HepG2 (cell line): ENCODE measurements around the gene DAZAP1. TPM values are rescaled to one million over a fixed set of nuclear protein-coding genes. Genes with fewer than 3 reads are reported as not detected.

Experiments used
- AKNA ChIP-seq: sonication (generic); formaldehyde crosslinking; IDR thresholded peaks from 2 replicates; pipeline ENCODE4 v1.4.0; 2020; ENCODE audit warnings: missing genetic modification reagents, borderline replicate concordance
- CEBPG ChIP-seq: IDR thresholded peaks from 2 replicates; pipeline ENCODE4 v1.6.1; 2016
- EEA1 ChIP-seq: sonication (generic); formaldehyde crosslinking; IDR thresholded peaks from 2 replicates; pipeline ENCODE4 v1.5.1; 2020; ENCODE audit warnings: mild to moderate bottlenecking, missing genetic modification reagents, borderline replicate concordance
- ETV5 ChIP-seq: IDR thresholded peaks from 2 replicates; pipeline ENCODE4 v1.6.1; 2018; ENCODE audit warnings: missing biosample characterization, missing genetic modification reagents, inconsistent platforms, borderline replicate concordance
- FOXJ3 ChIP-seq: sonication (generic); formaldehyde crosslinking; IDR thresholded peaks from 2 replicates; pipeline ENCODE4 v1.4.0; 2020; ENCODE audit warnings: missing genetic modification reagents, mild to moderate bottlenecking, borderline replicate concordance
- FOXP1 ChIP-seq, 2 experiments: fragments of 450-650 bp in 1 of 2; IDR thresholded peaks; 2 replicates each; pipeline ENCODE4 v1.6.1; 2017 to 2018; ENCODE audit warnings: antibody characterized with exemption in 1 of 2
- GPBP1L1 ChIP-seq: sonication (generic); formaldehyde crosslinking; IDR thresholded peaks from 2 replicates; pipeline ENCODE4 v1.5.0; 2020; ENCODE audit warnings: mild to moderate bottlenecking, missing genetic modification reagents
- HOXA3 ChIP-seq: sonication (generic); formaldehyde crosslinking; IDR thresholded peaks from 2 replicates; pipeline ENCODE4 v1.5.0; 2020; ENCODE audit warnings: missing genetic modification reagents
- KDM1A ChIP-seq: IDR thresholded peaks from 2 replicates; pipeline ENCODE4 v1.6.1; 2016; ENCODE audit warnings: missing compliant biosample characterization
- MIXL1 ChIP-seq: IDR thresholded peaks from 2 replicates; pipeline ENCODE4 v1.6.1; 2016
- PHF8 ChIP-seq: sonication (generic); formaldehyde crosslinking; IDR thresholded peaks from 2 replicates; pipeline ENCODE4 v1.5.0; 2020; ENCODE audit warnings: missing genetic modification reagents
- POLR2G ChIP-seq: fragments of 200-400 bp; formaldehyde crosslinking; IDR thresholded peaks from 2 replicates; pipeline ENCODE4 v1.6.1; 2018; ENCODE audit warnings: mild to moderate bottlenecking, low read depth, low read length, moderate library complexity
- RAD51 ChIP-seq: fragments of 450-650 bp; IDR thresholded peaks from 2 replicates; pipeline ENCODE4 v1.6.1; 2016; ENCODE audit warnings: borderline replicate concordance
- SKI ChIP-seq: fragments of 450-650 bp; IDR thresholded peaks from one replicate; pipeline ENCODE4 v1.6.1; 2018; ENCODE audit warnings: mild to moderate bottlenecking; ENCODE audit not compliant: partially characterized antibody
- SP4 ChIP-seq: sonication (generic); formaldehyde crosslinking; IDR thresholded peaks from 2 replicates; pipeline ENCODE4 v1.8.1; 2023; ENCODE audit warnings: mild to moderate bottlenecking, missing genetic modification reagents
- SP5 ChIP-seq: IDR thresholded peaks from 2 replicates; pipeline ENCODE4 v1.6.1; 2016; ENCODE audit warnings: low read depth, borderline replicate concordance
- TCF7 ChIP-seq: sonication (generic); IDR thresholded peaks from 2 replicates; pipeline ENCODE4 v1.6.1; 2016; ENCODE audit warnings: antibody characterized with exemption, low read depth
- U2AF2 ChIP-seq: fragments of 200-400 bp; formaldehyde crosslinking; IDR thresholded peaks from 2 replicates; pipeline ENCODE4 v1.6.1; 2017; ENCODE audit warnings: low read depth, mild to moderate bottlenecking, low read length
- ZBTB21 ChIP-seq: sonication (generic); formaldehyde crosslinking; IDR thresholded peaks from 2 replicates; pipeline ENCODE4 v1.4.0; 2020; ENCODE audit warnings: missing genetic modification reagents
- ZKSCAN1 ChIP-seq: fragments of 150-350 bp; IDR thresholded peaks from 2 replicates; pipeline ENCODE4 v1.6.1; 2014; ENCODE audit warnings: low read length
- ZNF33A ChIP-seq: sonication (generic); formaldehyde crosslinking; IDR thresholded peaks from 2 replicates; pipeline ENCODE4 v1.5.1; 2020; ENCODE audit warnings: missing genetic modification reagents, mild to moderate bottlenecking, moderate library complexity, borderline replicate concordance
- ZNF430 ChIP-seq: sonication (generic); formaldehyde crosslinking; IDR thresholded peaks from 2 replicates; pipeline ENCODE4 v1.9.0; 2021; ENCODE audit warnings: mild to moderate bottlenecking, missing genetic modification reagents
- ZNF543 ChIP-seq: sonication (generic); formaldehyde crosslinking; IDR thresholded peaks from 2 replicates; pipeline ENCODE4 v1.4.0; 2020; ENCODE audit warnings: mild to moderate bottlenecking, missing genetic modification reagents
- ZNF713 ChIP-seq: sonication (generic); formaldehyde crosslinking; IDR thresholded peaks from 2 replicates; pipeline ENCODE4 v1.4.0; 2020; ENCODE audit warnings: mild to moderate bottlenecking, missing genetic modification reagents
- ZNF746 ChIP-seq: sonication (generic); formaldehyde crosslinking; IDR thresholded peaks from 2 replicates; pipeline ENCODE4 v1.8.0; 2022; ENCODE audit warnings: mild to moderate bottlenecking, missing genetic modification reagents
- ZNF749 ChIP-seq: sonication (generic); formaldehyde crosslinking; IDR thresholded peaks from 2 replicates; pipeline ENCODE4 v1.8.0; 2022; ENCODE audit warnings: mild to moderate bottlenecking, missing genetic modification reagents, moderate library complexity, borderline replicate concordance
- ZNF850 ChIP-seq: sonication (generic); formaldehyde crosslinking; conservative IDR thresholded peaks from 2 replicates; pipeline ENCODE4 v1.9.0; 2021; ENCODE audit warnings: mild to moderate bottlenecking, missing genetic modification reagents
- polyA plus RNA-seq, 8 experiments: library from polyadenylated mRNA; depleted of rRNA in 3 of 8; stranded (reverse) in 7 of 8; unstranded in 1 of 8; fragments of >200 nt; fragmentation: Illumina TruSeq in 4 of 8; extraction: Trizol in 4 of 8; gene quantifications; 2 replicates each; pipeline versions ENCODE4 v1.2.1 to v1.2.3, GENCODE V29; 2011 to 2016; ENCODE audit warnings: low read depth in 4 of 8, missing spikeins in 1 of 8, mixed read lengths in 1 of 8; ENCODE audit not compliant: insufficient read depth in 1 of 8
- total RNA-seq, 5 experiments: library from RNA; depleted of rRNA; stranded (reverse); fragments of >200 nt; fragmentation: Illumina TruSeq; extraction: Trizol; gene quantifications; 2 replicates each; pipeline ENCODE4 v1.2.3, GENCODE V29; 2016; ENCODE audit warnings: low read depth in 1 of 5

Gene DAZAP1
- total and polyA plus RNA-seq, 2 of the 13 experiments (the other 11 are each of a cell fraction or from before 2014, with no cell fraction given): 63.3 to 79.2 TPM

GRCh38 chr19:1406774-1407527, 435 bp upstream of the DAZAP1 start (continued):
- TF ChIP-seq GPBP1L1 (CRISPR knock-in tag) (no peak), U2AF2 (no peak), ETV5 (CRISPR knock-in tag) (no peak; the same call in 1 of the 2 replicates), FOXP1 (IDR thresholded peaks at IDR 0.05) (no peak), FOXP1 (CRISPR knock-in tag; IDR thresholded peaks at IDR 0.05) (no peak), MIXL1 (CRISPR knock-in tag) (no peak), POLR2G (peak; percentile 71), ZNF543 (CRISPR knock-in tag) (no peak), TCF7 (no peak), CEBPG (no peak), ZNF713 (CRISPR knock-in tag) (no peak), ZNF746 (CRISPR knock-in tag) (no peak), ZNF850 (CRISPR knock-in tag) (no peak), SP5 (CRISPR knock-in tag) (peak; percentile 37), PHF8 (CRISPR knock-in tag) (peak; percentile 55; the same call in 1 of the 2 replicates), ZNF749 (CRISPR knock-in tag) (peak; percentile 24; the same call in 1 of the 2 replicates), SKI (no peak), ZBTB21 (CRISPR knock-in tag) (no peak), HOXA3 (peak; percentile 89), ZNF33A (CRISPR knock-in tag) (no peak), FOXJ3 (CRISPR knock-in tag) (no peak), RAD51 (no peak), ZNF430 (CRISPR knock-in tag) (no peak), EEA1 (CRISPR knock-in tag) (0 out of 2 replicates have a peak, but pooled peaks have one; percentile 52), SP4 (CRISPR knock-in tag) (peak; percentile 99), KDM1A (CRISPR knock-in tag) (no peak), ZKSCAN1 (no peak), AKNA (CRISPR knock-in tag) (no peak)
